Tibial nerve (tissue), 4 donors: ENCODE measurements around the gene DLG4. TPM values are rescaled to one million over a fixed set of nuclear protein-coding genes. Genes with fewer than 3 reads are reported as not detected.

Experiments used
- DNase-seq, 2 donors: peaks; one replicate each; pipeline ENCODE4 v3.0.0-alpha.2; 2019; ENCODE audit warnings: low spot score in 2 of 2
- H3K27ac ChIP-seq, 4 donors: fragments of 200-600 bp; sonication (generic) in 3 of 4; one replicate each; pipeline ENCODE4 v1.5.1; 2017 to 2019; ENCODE audit warnings: mild to moderate bottlenecking in 1 of 4
- H3K27me3 ChIP-seq, 2 donors: fragments of 200-600 bp; sonication (generic) in 1 of 2; one replicate each; pipeline versions ENCODE4 v1.5.1 to v1.6.0; 2017 to 2019
- H3K36me3 ChIP-seq, 3 donors: fragments of 200-600 bp; sonication (generic); one replicate each; pipeline ENCODE4 v1.5.1; 2018 to 2019
- H3K4me1 ChIP-seq, 4 donors: fragments of 200-600 bp; sonication (generic) in 3 of 4; one replicate each; pipeline ENCODE4 v1.5.1; 2017 to 2019
- H3K4me3 ChIP-seq, 4 donors: fragments of 200-600 bp; sonication (generic) in 3 of 4; one replicate each; pipeline ENCODE4 v1.5.1; 2017 to 2019; ENCODE audit warnings: mild to moderate bottlenecking in 1 of 4, moderate library complexity in 1 of 4
- H3K9me3 ChIP-seq, 4 donors: fragments of 200-600 bp; sonication (generic) in 3 of 4; one replicate each; pipeline ENCODE4 v1.5.1; 2017 to 2019
- EP300 ChIP-seq, 2 donors: sonication (generic); formaldehyde crosslinking; IDR thresholded peaks; one replicate each; pipeline ENCODE4 v1.6.1; 2017; ENCODE audit warnings: antibody characterized with exemption in 2 of 2, mild to moderate bottlenecking in 1 of 2
- POLR2A ChIP-seq, 2 donors: fragments of 450-650 bp; IDR thresholded peaks; one replicate each; pipeline ENCODE4 v1.6.1; 2017; ENCODE audit warnings: antibody characterized with exemption in 2 of 2, mild to moderate bottlenecking in 2 of 2, moderate library complexity in 2 of 2
- WGBS, 2 donors: methylation state at CpG; one replicate each; pipeline ENCODE4 v1.1.5; 2018; 5-methylcytosine and 5-hydroxymethylcytosine counted together
- total RNA-seq, 4 donors: library from RNA; depleted of rRNA; stranded (reverse); fragments of >200 nt; gene quantifications; one replicate each; pipeline ENCODE4 v1.1.0, GENCODE V29; 2016
- TF ChIP-seq, protein P1 (sequence below), 5 experiments: fragments of 200-600 bp in 3 of 5; fragments of 450-650 bp in 2 of 5; sonication (generic) in 3 of 5; IDR thresholded peaks; one replicate each; pipeline ENCODE4 v1.5.1; 2016 to 2019; ENCODE audit warnings: antibody characterized with exemption in 5 of 5, mild to moderate bottlenecking in 3 of 5, moderate library complexity in 2 of 5

Gene DLG4
- total RNA-seq, 4 donors from 2014 or later: 7.3 to 22.8 (median 16.1) TPM

DNA sequence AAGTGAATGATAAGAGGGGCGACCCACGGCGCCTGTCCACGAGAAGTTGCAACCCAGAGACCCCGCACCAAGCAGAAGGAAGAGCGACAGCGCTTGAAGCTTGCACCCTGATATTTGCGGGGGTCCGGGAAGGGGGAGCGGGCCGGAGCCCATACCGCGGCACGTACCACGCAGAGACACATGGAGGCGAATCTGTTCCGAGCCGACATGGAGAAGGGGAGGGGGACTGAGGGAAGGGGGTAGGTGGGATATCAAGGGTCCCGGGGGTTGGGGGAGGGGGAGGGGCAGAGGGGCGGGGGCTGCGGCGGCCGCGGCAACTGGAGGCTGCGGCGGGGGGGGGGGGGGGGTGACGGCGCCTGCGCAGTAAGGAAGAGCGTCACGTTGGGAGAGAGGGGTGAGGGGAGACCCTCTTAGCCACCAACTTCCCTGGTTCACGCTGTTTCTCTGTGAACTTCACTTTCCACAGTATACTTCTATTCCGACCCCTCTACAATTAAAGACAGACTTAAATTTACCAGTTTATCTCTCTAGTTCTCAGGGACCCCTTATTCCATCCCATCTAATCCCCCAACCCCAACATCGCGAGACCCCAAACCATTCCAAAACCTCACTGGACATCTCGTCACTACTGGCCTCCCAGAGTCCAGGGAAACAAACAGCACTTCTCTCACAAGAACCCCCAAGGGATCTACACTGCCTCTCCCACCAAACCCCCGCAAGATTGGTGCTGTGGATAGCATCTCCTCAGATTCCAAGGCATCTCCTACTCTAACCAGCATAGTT is 8.0 kb downstream of the DLG4 start:
- no peak overlapping the region for H3K4me3 ChIP-seq
- WGBS, 2 donors: 26 to 34% methylated on average over 25 to 37 of the region's 37 CpGs
- TF ChIP-seq, protein P1, sequence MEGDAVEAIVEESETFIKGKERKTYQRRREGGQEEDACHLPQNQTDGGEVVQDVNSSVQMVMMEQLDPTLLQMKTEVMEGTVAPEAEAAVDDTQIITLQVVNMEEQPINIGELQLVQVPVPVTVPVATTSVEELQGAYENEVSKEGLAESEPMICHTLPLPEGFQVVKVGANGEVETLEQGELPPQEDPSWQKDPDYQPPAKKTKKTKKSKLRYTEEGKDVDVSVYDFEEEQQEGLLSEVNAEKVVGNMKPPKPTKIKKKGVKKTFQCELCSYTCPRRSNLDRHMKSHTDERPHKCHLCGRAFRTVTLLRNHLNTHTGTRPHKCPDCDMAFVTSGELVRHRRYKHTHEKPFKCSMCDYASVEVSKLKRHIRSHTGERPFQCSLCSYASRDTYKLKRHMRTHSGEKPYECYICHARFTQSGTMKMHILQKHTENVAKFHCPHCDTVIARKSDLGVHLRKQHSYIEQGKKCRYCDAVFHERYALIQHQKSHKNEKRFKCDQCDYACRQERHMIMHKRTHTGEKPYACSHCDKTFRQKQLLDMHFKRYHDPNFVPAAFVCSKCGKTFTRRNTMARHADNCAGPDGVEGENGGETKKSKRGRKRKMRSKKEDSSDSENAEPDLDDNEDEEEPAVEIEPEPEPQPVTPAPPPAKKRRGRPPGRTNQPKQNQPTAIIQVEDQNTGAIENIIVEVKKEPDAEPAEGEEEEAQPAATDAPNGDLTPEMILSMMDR (IDR thresholded peaks at IDR 0.05): no peak
- no peak for TF ChIP-seq EP300 (IDR thresholded peaks at IDR 0.05)
- no peak for TF ChIP-seq POLR2A (IDR thresholded peaks at IDR 0.05)
- H3K36me3 ChIP-seq: no peaks in the 10 kb centered on the region
- no peak overlapping the region for H3K27ac ChIP-seq
- peaks cover 0 to 11% of the 10 kb centered on the region in 2 donors for H3K27me3 ChIP-seq
- no peaks in the 10 kb centered on the region for H3K9me3 ChIP-seq
- no peak for DNase-seq
- H3K4me1 ChIP-seq: peaks cover 0 to 46% (median 16%) of the 10 kb centered on the region in 4 donors

DNA sequence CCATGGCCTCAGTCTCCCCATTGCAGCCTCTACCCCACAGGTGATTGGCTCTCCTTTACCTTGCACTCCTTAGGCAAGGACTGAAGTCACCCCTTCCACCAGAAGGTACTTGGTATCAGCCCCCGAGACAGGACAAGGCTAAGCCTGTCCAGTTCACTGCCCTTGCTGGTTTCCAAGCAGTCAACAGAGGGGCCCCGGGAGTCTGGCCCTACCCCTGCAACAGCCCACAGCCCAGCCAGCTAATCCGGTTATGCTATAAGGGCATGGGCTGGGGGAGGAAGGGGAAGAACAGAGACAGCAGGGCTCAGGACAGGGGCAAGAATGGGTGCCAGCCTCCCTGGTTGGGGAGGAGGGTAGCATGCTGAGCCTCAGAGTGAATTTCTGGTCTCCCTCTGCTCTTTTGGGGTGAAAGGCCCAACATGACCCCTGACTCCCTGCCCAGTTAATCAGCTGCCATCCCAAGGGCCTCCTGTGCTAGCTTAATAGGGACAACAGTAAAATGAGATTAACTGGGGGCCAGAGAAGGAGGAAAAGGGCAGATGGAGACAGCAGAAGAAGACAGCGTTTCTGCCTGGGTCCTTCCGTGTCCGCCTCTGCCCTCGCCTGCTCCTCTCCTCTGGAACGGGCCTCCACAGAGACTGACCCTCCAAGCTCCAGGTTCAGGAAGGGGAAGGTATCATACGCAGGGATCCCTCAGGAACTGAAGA is 10.7 kb downstream of the DLG4 start:
- H3K36me3 ChIP-seq: no peaks in the 10 kb centered on the region
- no peaks in the 10 kb centered on the region for H3K9me3 ChIP-seq
- 78 to 84% methylated on average over 9 of the region's 9 CpGs for WGBS, 2 donors
- no peak overlapping the region for H3K4me3 ChIP-seq
- DNase-seq: no peak
- peaks cover 0 to 31% (median 5%) of the 10 kb centered on the region in 4 donors for H3K4me1 ChIP-seq
- TF ChIP-seq, protein P1 (IDR thresholded peaks at IDR 0.05): no peak
- no peak for TF ChIP-seq POLR2A (IDR thresholded peaks at IDR 0.05)
- TF ChIP-seq EP300 (IDR thresholded peaks at IDR 0.05): no peak
- H3K27ac ChIP-seq: no peak overlapping the region
- H3K27me3 ChIP-seq: peaks cover 0 to 11% of the 10 kb centered on the region in 2 donors

DNA sequence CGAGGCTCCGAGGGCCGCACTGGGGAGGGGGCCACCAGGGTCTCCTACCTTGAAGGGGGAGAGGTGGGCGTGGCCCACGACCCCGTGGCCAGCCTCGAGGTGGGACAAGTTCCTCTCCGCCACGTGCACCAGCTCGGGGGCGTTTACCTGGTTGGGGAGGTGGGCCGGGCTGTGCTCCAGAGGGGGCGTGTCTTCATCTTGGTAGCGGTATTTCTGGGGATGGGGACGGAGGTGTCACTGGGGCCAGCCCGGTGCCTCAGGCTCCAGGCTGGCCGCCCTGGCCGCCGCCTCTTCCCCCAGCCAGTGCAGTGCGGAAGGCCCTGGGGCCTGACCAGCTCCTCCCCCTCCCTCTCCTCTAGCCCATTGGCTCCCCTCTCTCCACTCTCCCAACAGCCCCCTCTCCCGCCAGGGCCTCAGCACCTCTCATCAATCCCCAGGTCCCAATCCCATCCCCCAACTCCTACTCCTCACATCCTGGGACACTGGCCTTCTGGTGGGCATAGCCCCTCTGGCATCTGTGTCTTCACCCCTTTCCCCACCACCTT is 11.5 kb downstream of the DLG4 start:
- DNase-seq: no peak
- Histone ChIP-seq H3K4me3 (no peak overlapping the region), H3K27ac (no peak overlapping the region), H3K4me1 (peaks cover 0 to 27% (median 4%) of the 10 kb centered on the region in 4 donors), H3K27me3 (peaks cover 0 to 11% of the 10 kb centered on the region in 2 donors), H3K9me3 (no peaks in the 10 kb centered on the region), H3K36me3 (peaks cover 0 to 7% (median 3%) of the 10 kb centered on the region in 3 donors)
- WGBS, 2 donors: 38 to 43% methylated on average over 19 to 21 of the region's 21 CpGs
- no peak for TF ChIP-seq POLR2A (IDR thresholded peaks at IDR 0.05)

DNA sequence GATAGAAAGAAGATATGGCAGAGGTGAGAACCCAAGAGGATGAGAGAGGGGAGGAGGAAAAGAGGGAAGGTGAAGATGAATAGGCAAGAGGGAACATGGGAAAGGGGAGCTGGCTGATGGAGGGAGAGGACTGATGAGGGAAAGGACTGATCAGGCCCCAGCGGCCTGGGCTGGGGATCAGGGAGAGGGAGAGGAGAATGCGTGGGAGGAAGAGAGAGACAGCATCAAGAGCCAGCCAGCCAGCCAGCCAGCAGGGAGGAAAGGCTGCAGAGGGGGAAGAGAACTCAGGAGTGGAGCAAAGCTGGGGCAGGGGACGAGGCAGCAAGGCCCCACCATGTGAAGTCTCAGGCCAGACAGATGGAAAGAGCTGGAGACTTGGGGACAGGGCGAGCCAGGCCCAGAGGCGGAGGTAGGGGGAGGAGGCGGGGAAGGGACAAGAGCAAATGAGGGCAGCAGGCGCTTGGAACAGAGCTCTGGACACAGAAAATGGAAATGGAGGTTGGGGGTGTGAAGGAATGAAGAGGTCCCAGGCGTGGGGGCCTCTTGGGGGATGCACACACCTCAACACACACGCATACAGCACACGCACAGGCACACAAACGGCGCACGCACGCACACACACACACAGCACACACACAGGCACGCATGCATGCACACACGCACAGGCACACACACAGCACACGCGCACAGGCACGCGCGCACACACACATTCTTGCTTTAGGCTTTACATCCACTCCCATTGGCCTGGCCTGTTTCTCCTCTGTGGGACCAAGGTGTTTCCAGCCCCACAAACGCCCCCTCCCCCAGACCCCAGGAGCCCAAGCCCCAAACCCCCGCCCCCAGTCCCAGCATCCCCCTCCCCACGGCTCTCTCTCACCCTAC is 12.3 kb downstream of the DLG4 start:
- DNase-seq: no peak

More for the DNA sequence above, 12.3 kb downstream of the DLG4 start:
- H3K4me1 ChIP-seq: peaks cover 0 to 27% (median 4%) of the 10 kb centered on the region in 4 donors
- no peak overlapping the region for H3K27ac ChIP-seq
- no peak overlapping the region for H3K4me3 ChIP-seq
- H3K27me3 ChIP-seq: peaks cover 0 to 6% of the 10 kb centered on the region in 2 donors
- no peaks in the 10 kb centered on the region for H3K9me3 ChIP-seq
- TF ChIP-seq EP300 (IDR thresholded peaks at IDR 0.05): no peak
- TF ChIP-seq, protein P1 (IDR thresholded peaks at IDR 0.05): no peak
- TF ChIP-seq POLR2A (IDR thresholded peaks at IDR 0.05): no peak
- WGBS, 2 donors: 55 to 66% methylated on average over 24 of the region's 24 CpGs
- H3K36me3 ChIP-seq: peaks cover 0 to 14% (median 4%) of the 10 kb centered on the region in 3 donors
